WTC11 (cell line): ENCODE measurements around the gene CXCR5. TPM values are rescaled to one million over a fixed set of nuclear protein-coding genes. Genes with fewer than 3 reads are reported as not detected.
A peak's percentile ranks its signal among the peaks of the same experiment; 100 is the strongest.

Experiments used
- ATF2 ChIP-seq: sonication (generic); formaldehyde crosslinking; IDR thresholded peaks from 2 replicates; pipeline ENCODE4 v1.8.1; 2022; ENCODE audit warnings: low read depth, missing genetic modification reagents, borderline replicate concordance
- CDX4 ChIP-seq: fragments of 250-450 bp; sonication (Bioruptor Pico); IDR thresholded peaks from 2 replicates; pipeline ENCODE4 v1.9.0; 2021; ENCODE audit warnings: moderate library complexity, mild to moderate bottlenecking, inconsistent platforms, borderline replicate concordance
- E2F1 ChIP-seq: sonication (generic); formaldehyde crosslinking; IDR thresholded peaks from 2 replicates; pipeline ENCODE4 v1.8.0; 2022; ENCODE audit warnings: mild to moderate bottlenecking, missing genetic modification reagents
- E2F5 ChIP-seq: sonication (generic); formaldehyde crosslinking; IDR thresholded peaks from 2 replicates; pipeline ENCODE4 v1.8.1; 2022; ENCODE audit warnings: mild to moderate bottlenecking, moderate library complexity, missing genetic modification reagents
- EMX1 ChIP-seq: fragments of 250-450 bp; sonication (Bioruptor Pico); IDR thresholded peaks from 2 replicates; pipeline ENCODE4 v1.8.0; 2021; ENCODE audit warnings: mild to moderate bottlenecking
- ETV6 ChIP-seq: sonication (generic); formaldehyde crosslinking; IDR thresholded peaks from 2 replicates; pipeline ENCODE4 v1.8.1; 2022; ENCODE audit warnings: mild to moderate bottlenecking, missing genetic modification reagents
- FOXK1 ChIP-seq: sonication (generic); formaldehyde crosslinking; IDR thresholded peaks from 2 replicates; pipeline ENCODE4 v1.8.0; 2022; ENCODE audit warnings: mild to moderate bottlenecking, moderate library complexity, missing genetic modification reagents
- GABPB1 ChIP-seq: sonication (generic); formaldehyde crosslinking; IDR thresholded peaks from 2 replicates; pipeline ENCODE4 v1.8.1; 2023; ENCODE audit warnings: mild to moderate bottlenecking, missing genetic modification reagents
- MLX ChIP-seq: sonication (generic); formaldehyde crosslinking; IDR thresholded peaks from 2 replicates; pipeline ENCODE4 v1.8.1; 2023; ENCODE audit warnings: mild to moderate bottlenecking, missing genetic modification reagents, moderate library complexity
- RORB ChIP-seq: fragments of 250-450 bp; sonication (Bioruptor Pico); IDR thresholded peaks from 2 replicates; pipeline ENCODE4 v1.9.0; 2021; ENCODE audit warnings: mild to moderate bottlenecking
- SOX15 ChIP-seq: fragments of 250-450 bp; sonication (Bioruptor Pico); IDR thresholded peaks from 2 replicates; pipeline ENCODE4 v1.9.0; 2021; ENCODE audit warnings: mild to moderate bottlenecking
- SP1 ChIP-seq: sonication (generic); formaldehyde crosslinking; conservative IDR thresholded peaks from 2 replicates; pipeline ENCODE4 v1.8.1; 2022; ENCODE audit warnings: missing genetic modification reagents
- TEAD1 ChIP-seq: sonication (generic); formaldehyde crosslinking; IDR thresholded peaks from 2 replicates; pipeline ENCODE4 v1.8.0; 2022; ENCODE audit warnings: mild to moderate bottlenecking, missing genetic modification reagents
- TEAD4 ChIP-seq: sonication (generic); formaldehyde crosslinking; IDR thresholded peaks from 2 replicates; pipeline ENCODE4 v1.8.0; 2022; ENCODE audit warnings: mild to moderate bottlenecking, missing genetic modification reagents
- USF1 ChIP-seq: sonication (generic); formaldehyde crosslinking; IDR thresholded peaks from 2 replicates; pipeline ENCODE4 v1.8.0; 2022; ENCODE audit warnings: mild to moderate bottlenecking, missing genetic modification reagents
- ZNF281 ChIP-seq: sonication (generic); formaldehyde crosslinking; IDR thresholded peaks from 2 replicates; pipeline ENCODE4 v1.8.0; 2023; ENCODE audit warnings: mild to moderate bottlenecking, missing genetic modification reagents
- ZNF317 ChIP-seq: sonication (generic); formaldehyde crosslinking; IDR thresholded peaks from 2 replicates; pipeline ENCODE4 v1.8.1; 2023; ENCODE audit warnings: low read depth, mild to moderate bottlenecking, moderate library complexity, missing genetic modification reagents, borderline replicate concordance
- total RNA-seq: library from RNA; stranded (reverse); gene quantifications from 3 replicates; pipeline ENCODE4 v1.2.3, GENCODE V29; 2021

CXCR5 gene
- total RNA-seq, 1 experiment from 2014 or later = 0.07 TPM

GRCh38 chr11:118911880-118912741 lies 28.4 kb downstream of the CXCR5 start (continued):
- TF ChIP-seq GABPB1 (no peak), CDX4 (no peak), FOXK1 (peak; percentile 69), SOX15 (CRISPR knock-in tag) (no peak), ZNF317 (CRISPR knock-in tag) (no peak), E2F5 (CRISPR knock-in tag) (no peak), TEAD4 (peak; percentile 41; the same call in 1 of the 2 replicates), TEAD1 (CRISPR knock-in tag) (peak; percentile 58; the same call in 1 of the 2 replicates), USF1 (CRISPR knock-in tag) (no peak; the same call in 1 of the 2 replicates), SP1 (CRISPR knock-in tag) (peak; percentile 66; the same call in 1 of the 2 replicates), ZNF281 (peak; percentile 45; the same call in 1 of the 2 replicates), RORB (no peak), ETV6 (CRISPR knock-in tag) (no peak), E2F1 (CRISPR knock-in tag) (no peak), ATF2 (CRISPR knock-in tag) (no peak), EMX1 (no peak), MLX (CRISPR knock-in tag) (0 out of 2 replicates have a peak, but pooled peaks have one; percentile 34)
- TF ChIP-seq, all 79 proteins: peak for 12
